ENCODE measurements around the gene TMEM255B.
"Not testable (repeated sequence)": the region's sequence is repeated elsewhere in the genome, so short reads cannot be mapped to it uniquely, and the experiment has no call there.

TMEM255B gene

DNA sequence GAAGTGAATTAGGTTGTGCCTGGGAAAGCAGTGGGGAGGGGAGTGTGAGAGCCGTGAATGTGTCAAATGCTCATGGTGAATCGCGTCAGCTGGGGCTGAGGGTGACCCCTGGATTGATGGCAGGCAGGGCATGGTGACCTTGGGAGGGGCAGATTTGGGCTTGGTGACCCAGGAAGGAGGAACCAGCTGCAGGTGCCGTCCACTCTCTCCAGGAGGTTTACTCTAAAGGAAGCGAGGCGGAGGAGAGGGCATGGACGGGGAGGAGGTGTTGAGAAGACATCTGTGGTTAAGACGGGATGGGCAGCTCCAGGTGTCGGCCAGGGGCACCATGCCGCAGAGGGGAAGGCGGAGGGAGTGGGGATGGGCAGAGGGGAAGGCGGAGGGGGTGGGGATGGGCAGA, 28.7 kb downstream of the TMEM255B start:
- DNase-seq (ENCODE audit: low spot score): no peak

DNA sequence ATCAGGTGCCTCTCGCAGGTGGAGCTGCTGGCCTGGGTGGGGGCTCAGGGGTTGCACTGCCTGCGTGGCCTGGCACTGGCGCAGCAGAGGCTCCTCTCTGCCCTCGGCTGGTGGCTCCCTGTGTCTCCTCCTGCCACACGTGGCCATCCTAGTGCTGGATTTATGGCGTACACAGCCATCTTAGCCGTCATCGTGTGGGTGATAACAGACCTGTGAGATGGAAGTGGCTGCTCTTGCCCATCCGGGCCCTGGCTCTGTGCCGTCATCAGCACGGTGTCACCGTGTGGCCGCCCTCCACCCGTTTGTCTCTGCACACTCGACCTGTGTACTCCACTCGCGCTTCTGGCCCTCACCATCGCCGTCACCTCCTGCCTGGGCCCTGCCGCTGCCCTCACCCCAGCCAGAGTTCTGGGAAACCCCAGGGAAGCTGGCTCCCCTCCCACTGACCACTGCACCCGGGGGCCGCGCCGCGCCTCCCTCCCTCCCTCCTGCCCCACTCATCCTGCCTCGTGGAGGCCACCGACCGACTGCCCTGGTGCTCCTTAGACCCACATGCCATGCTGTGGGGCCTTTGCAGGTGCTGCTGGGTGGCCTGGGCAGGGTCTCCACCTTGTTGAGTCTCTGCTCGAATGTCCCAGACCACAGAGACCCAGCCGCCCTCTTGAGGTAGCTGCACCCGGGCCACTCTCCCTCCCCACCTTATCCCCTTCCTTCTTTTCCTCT, 29.5 kb downstream of the TMEM255B start:
- DNase-seq (ENCODE audit: low spot score): no peak

DNA sequence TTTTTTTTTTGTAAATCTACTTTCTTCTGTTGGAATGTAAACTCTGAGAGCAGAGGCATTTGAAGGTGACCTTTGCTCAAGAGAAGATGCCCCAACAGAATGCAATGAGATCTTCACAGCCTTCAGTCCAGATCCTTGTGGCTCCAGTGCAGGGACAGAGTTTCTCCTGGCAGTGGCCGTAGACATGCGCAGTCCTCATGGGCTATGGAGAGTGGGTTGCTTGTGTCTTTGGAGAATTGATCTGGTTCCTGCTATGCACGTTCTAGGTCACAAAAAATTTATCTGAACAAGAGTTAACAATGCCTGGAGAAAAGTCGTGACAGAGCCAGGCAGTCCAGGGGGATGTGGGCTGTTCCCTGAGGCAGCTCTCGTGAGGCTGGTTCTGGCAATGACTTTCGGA, 30.1 kb downstream of the TMEM255B start:
- DNase-seq (ENCODE audit: low spot score): no peak

DNA sequence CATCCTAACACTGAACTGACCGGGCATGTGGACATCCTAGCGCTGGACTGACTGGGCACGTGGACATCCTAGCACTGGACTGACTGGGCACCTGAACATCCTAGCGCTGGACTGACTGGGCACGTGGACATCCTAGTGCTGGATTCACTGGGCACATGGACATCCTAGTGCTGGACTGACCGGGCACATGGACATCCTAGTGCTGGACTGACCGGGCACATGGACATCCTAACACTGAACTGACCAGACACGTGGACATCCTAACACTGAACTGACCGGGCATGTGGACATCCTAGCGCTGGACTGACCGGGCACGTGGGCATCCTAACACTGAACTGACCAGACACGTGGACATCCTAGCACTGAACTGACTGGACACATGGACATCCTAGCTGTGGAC, 30.9 kb downstream of the TMEM255B start:
- DNase-seq (ENCODE audit: low spot score): not testable (repeated sequence)

DNA sequence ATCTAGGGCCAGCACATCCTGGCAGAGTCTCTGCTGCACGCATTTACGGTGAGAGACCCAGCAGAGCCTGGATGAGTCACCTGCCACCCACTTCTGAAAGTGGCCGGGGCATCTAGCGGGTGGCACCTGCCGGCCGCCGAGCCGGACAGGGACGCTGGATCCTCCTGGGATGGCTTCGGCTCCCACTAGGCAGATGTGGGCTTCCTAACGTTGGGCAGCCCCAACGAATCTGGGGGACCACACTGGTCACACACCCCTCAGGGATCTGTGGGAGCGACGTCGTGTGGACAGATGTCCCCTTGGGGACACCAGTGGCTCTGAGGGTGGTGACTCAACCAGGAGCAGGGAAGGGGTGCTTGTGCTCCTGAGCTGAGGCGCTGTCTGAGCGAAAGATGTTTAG, 32.2 kb downstream of the TMEM255B start:
- DNase-seq (ENCODE audit: low spot score): no peak

DNA sequence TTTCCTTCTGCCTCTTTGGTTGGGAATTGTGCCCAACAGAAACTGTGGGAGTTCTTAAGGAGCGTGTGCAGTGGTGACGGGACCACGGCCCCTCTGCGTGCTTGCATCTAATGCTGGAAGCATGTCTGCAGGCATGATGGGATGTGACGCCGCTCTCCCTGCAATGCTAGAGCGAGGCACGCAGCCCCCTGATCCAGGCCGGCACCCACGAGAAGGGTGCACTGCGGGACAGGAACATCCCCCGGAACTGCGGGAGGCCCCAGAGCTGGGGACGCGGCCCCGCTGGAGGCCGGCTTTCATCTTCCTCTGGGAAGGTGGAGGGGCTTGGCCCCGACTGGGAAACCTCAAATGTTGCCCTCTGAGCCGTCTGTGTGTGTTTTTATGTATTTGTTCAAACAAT, 32.7 kb downstream of the TMEM255B start:
- DNase-seq (ENCODE audit: low spot score): no peak

DNA sequence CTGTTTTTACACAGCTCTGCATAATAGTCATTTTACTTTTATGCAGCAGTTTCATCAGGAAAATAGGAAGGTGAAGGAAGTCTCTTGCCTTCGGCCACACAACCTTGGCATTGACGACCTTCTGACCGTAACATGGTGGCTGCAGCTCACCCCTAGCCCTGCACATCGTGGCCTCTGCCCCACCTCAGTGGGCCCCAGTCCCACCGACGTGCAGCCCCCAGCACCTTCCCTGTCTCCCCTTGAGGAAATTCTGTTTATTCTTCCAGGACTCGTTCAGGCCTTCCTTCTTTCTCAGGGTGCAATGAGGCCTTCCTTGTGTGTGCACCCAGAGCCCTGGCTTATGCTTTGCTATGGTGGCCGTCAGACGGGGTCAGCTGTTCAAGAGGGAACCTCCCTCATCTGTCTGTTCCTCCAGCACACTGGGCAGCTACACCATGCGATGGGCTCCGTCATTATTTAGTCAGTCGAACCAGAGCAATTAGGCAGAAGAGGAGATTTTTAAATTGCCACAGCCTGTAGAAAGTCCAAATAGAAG, 33.3 kb downstream of the TMEM255B start:
- no peak for DNase-seq (ENCODE audit: low spot score)

DNA sequence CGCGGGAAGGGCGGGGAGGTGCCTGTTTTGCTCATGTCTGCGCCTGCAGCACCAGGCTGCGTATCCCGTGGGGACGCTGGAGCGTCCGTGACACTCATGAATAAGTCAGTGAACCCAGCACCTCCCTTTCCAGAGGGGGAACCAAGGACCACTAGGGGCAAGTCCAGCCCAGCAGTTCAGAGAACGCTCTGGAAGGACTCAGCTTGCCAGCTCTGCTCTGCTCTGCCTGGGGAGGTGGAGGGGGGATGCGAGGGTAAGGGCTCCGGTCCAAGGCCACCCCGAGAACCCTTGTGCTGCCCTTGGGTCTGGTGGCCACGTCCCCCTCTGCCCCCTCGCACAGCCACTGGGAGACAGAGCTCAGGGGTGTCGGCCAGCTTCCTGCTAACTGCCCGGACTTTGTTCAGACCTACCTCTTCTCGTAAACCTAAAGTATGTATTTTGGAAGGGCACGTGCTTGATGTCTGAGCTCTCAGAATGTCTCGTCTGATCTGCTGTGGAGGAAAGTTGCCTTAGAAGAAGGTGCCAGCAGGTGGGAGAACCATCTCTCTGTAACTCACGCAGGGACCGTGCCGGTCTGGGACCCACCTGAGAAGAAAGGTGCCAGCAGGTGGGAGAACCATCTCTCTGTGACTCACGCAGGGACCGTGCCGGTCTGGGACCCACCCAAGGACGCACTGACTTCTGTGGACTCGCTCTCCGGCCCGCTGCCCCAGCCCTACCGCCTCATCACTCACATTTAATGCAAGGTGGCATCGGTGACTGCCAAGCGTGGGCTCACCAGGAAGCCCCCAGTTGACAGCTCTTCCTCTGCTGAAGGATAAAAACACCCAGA, 34.1 kb downstream of the TMEM255B start:
- DNase-seq (ENCODE audit: low spot score): no peak

DNA sequence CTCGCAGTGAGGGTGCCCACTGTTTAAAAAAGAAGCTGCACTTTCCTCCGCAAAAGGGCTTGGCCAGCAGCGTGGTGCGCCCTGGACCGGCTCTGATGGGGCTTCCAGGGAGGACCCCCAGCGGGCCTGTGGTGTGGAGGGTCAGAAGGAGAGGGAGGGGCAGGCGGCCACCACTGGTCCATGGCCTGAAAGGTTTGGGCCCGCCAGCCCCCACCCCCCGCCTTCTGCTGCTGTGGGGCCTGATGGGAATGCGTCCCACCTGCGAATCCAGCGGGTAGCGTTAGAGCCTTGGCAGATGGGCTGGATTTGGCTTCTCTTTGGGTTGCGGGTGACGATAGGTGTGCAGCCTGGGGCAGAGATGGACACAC, 34.7 kb downstream of the TMEM255B start:
- no peak for DNase-seq (ENCODE audit: low spot score)

DNA sequence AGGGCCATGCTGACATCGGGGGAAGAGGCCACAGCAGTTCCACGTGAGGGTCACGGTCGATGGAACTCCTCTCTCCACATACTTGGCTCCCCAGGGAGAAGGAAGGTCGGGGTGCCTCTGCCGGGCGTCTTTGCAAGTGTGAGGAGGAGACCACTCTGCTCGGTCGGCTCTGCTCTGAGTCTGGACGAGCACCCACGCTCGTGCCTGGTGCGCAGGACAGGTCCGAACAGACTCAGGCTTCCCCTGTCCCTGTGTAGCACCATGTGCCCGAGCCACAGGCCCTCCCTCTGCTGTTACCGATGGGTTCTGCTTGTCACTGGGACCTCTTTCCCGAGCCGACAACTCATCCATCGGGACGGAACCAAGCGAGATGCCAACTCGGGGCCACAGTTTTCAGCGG, 35.1 kb downstream of the TMEM255B start:
- no peak for DNase-seq (ENCODE audit: low spot score)

DNA sequence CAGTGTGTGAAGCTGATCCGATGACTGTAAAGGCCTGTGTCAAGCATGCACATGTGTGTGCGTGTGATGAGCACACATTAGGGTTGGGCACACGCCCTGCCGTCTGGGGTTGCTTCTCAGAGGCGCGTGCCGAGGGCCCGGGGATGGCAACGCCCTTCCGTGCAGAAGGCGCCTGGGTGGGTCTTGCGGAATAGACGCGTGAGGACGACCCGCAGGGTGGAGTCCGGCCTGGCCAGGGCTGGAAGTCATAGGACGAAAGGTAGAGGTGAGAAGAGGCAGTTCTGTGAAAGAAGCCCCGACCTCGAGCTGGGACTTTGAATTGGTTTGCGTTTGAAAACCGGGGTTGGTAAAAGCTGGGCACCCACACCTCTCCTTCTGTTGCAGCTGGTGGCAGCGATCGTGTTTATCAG, 35.7 kb downstream of the TMEM255B start:
- no peak for DNase-seq (ENCODE audit: low spot score)

DNA sequence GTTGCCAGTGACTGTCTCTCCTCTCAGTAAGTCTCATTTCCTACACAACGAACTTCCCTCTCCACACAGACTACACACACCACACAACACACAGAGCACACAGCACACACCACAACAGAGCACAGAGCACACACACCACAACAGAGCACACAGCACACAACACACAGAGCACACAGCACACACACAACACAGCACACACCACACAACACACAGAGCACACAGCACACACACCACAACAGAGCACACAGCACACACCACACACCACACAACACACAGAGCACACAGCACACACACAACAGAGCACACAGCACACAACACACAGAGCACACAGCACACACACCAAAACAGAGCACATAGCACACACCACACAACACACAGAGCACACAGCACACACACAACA, 36.3 kb downstream of the TMEM255B start:
- not testable (repeated sequence) for DNase-seq (ENCODE audit: low spot score)

DNA sequence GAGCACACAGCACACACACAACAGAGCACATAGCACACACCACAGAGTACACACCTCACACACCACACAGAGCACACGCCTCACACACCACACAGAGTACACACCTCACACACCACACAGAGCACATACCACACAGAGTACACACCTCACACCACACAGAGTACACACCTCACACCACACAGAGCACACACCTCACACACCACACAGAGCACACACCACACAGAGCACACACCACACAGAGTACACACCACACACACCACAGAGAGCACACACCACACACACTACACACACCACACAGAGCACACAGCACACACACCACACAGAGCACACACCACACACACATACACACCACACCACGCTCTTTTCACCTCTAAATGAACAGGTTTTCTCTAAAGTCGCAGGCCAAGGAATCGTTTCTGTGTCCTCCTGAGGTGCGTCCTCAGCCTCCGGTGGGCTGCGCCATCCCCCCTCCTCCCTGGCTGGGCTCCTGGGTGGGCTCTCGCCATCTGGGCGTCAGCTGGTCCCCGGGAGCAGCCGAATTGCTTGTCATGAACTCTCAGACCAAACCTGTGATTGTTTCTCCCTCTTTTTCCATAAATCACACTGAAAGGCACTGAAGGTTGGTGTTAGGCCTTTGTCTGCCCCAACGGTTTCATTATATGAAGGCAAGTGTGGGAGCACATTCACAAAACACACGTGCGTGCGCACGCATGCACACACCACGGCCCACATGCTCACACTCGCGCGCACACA, 37.4 kb downstream of the TMEM255B start:
- no peak for DNase-seq (ENCODE audit: low spot score)

DNA sequence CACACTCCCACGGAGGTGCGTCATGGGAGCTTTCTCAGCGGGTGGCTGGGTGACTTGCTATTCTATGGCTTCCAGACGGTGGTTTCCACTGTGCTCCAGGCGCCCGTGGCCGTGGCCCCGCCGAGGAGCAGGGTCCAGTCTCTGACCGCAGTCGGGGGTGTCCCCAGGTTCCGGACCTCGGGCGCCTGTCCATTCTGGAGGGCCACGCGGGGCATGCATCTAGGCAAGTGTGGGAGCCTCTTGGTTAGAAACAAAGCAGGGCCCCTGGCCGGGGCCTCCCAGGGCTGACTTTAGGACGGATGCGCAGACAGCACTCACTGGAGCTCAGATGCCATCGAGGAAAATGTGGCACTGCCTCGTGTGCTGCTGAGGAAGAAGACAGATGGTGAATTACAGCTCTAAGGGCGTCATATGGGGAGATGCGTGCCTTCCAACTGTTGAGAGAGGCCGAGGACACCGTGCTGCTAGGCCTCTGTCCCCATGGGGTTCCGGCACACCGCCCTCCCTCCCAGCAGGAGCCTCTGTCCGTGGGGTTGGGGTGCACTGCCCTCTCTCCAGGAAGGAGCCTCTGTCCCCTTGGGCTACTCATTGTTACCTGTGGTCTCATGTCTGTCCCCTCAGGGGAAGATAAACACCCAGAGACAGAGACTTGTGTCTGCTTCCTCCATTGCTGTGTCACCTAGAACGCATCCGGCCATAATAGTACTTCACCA, 38.1 kb downstream of the TMEM255B start:
- DNase-seq (ENCODE audit: low spot score): no peak

DNA sequence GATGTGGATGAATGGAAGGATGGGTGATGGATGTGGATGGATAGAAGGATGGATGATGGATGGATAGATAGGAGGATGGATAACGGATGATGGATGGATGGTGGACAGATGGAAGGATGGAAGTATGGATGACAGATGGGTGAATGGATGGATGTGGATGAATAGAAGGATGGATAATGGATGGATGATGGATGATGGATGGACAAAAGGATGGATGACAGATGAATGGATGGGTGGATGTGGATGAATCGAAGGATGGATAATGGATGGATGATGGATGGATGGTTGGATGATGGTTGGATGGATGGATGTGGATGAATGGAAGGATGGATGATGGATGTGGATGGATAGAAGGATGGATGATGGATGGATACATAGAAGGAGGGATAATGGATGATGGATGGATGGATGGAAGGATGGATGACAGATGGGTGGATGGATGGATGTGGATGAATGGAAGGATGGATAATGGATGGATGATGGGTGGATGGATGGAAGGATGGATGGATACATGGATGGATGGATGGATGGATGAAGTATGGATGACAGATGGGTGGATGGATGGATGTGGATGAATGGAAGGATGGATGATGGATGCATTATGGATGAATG, 39.3 kb downstream of the TMEM255B start:
- DNase-seq (ENCODE audit: low spot score): no peak

DNA sequence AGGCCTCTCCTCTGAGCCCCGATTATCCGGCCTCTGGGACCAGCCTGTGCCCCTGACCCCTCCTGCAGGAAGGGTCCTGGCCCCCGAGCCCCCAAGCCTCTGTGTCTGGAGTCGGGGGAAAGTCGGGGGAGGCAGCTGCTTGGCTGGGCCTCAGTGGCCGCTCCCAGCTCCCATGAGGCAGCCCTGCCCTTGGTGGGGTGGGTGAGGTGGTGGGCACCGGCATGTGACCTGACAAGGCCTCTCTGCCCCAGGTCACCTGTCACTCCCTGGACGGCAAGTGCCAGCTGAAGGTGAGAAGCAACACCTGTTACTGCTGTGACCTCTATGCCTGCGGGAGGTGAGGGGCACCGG, 41.5 kb downstream of the TMEM255B start:
- no peak for DNase-seq (ENCODE audit: low spot score)

DNA sequence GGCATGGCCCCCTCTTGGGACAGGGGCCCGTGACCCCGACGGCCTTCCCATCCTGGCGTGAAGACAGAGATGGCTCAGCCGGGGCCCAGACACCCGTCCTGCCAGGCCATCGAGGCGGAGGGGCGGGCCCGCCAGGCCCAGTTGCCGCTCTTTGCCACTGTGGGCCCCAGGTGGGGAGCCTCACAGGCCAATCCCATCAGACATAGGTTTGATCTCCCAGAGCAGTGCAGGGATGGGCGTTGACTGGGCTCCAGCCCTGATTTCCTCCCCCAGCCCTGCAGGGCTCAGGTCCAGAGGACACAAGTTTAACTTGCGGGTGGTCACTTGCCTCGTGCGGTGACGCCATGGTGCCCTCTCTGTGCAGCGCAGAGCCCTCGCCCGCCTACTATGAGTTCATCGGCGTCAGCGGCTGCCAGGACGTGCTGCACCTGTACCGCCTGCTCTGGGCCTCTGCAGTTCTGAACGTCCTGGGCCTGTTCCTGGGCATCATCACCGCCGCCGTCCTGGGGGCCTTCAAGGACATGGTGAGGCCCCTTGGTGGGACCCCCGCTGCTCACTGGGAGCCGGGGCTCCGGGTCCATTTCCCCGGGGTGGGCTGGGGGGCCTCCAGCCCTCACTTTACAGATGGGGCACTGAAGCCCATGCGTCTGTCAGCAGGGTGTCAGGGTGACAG, 42.4 kb downstream of the TMEM255B start:
- no peak for DNase-seq (ENCODE audit: low spot score)

DNA sequence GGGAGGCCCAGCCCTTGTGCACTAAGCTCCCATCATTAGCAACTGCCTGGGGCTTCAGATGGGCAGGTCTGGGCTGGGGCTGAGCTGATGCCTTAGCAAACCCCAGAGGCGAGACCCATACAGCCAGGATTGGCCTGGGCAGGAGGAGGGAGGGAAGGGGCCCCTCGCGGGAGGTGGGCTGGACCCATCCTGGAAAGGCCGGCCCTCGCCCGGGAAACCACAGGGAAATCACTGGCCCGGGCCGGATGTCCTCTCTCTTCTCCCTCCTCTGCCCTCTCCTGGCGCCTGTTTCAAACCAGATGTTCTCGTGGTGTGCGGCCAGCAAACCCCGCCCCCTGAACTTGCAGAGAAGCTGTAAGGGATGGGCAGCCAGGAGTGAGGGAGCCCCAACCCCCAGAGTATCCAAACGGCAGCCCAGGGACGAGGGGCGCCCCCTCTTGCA, 43.1 kb downstream of the TMEM255B start:
- no peak for DNase-seq (ENCODE audit: low spot score)

DNA sequence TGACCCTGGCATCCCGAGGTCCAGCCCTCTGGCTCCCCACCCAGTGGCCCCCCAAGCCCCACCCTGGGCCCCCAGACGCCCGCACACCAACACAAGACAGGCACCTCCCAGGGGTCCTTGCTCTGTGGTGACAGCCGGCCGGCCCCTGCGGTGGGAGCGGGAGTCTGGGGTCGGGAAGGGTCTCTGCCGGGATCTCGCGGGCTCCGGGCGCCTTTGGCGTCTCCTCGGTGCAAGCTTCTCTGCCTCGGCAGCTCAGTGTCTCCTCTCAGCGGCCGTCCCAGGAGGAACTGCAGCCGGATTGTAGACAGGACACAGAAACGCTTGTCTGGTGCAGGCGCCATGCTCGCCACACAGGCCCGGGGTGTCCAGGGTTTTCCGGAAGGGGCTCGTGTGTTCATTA, 43.7 kb downstream of the TMEM255B start:
- DNase-seq (ENCODE audit: low spot score): no peak

DNA sequence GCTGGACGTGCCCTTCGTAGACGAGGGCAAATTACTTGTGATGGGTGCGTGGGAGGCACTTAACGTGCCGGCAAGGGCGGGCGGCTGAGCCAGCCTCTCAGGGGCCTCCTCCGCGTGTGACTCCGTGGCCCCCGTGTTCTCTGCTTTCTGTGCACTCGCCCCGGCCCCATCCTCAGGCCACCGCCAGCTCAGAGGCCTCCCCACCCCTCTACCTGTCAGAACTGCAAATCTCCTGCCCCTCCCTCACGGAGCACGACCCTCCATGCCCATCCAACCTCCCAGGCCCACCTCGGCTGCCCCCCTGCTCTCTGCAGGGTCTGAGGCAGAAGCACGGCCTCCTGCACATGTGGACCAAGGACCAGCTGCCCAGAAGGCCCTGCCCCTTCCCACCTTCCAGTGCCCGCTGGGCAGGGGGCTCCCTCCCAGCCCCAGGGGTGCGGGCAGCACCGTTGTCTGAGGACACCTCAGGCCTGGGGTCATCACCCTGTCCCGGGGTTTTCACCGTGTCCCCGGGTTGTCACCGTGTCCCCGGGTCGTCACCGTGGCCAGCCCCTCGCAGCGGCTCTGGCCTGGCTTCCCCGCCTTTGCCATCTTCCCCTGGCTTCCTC, 44.5 kb downstream of the TMEM255B start:
- no peak for DNase-seq (ENCODE audit: low spot score)
